ENCODE data around the gene TMEM237. TPM values are rescaled to one million over a fixed set of nuclear protein-coding genes. Genes with fewer than 3 reads are reported as not detected.

The TMEM237 gene
- total RNA-seq, 1 donor from 2014 or later = 28.2 TPM

Other genes starting within 250 kb of the TMEM237 start
- 40.7 and 63.1 TPM in 2 replicates for gene TRAK2, start 192.0 kb downstream of the TMEM237 start, total RNA-seq
- gene STRADB, start 191.8 kb downstream of the TMEM237 start, total RNA-seq = 18.2 and 18.6 TPM in 2 replicates
- 2.2 and 3.1 TPM in 2 replicates for gene MPP4, start 55.1 kb upstream of the TMEM237 start, total RNA-seq
- gene ALS2, start 137.4 kb upstream of the TMEM237 start, total RNA-seq = 33.4 and 38.1 TPM in 2 replicates
- not detected in 2 replicates for gene CDK15, start 163.0 kb upstream of the TMEM237 start, total RNA-seq

All from dermis blood vessel endothelial cell (primary cell).